ENCODE measurements around the gene PSMA8. TPM values are rescaled to one million over a fixed set of nuclear protein-coding genes. Genes with fewer than 3 reads are reported as not detected.
A peak's percentile ranks its signal among the peaks of the same experiment; 100 is the strongest.
"Not testable (repeated sequence)": the region's sequence is repeated elsewhere in the genome, so short reads cannot be mapped to it uniquely, and the experiment has no call there.

The PSMA8 gene
- total RNA-seq, 1 experiment from 2014 or later = not detected

GRCh38 chr18:26157326-26157725, 23.7 kb downstream of the PSMA8 start:
- DNase-seq (ENCODE audit: low read depth, low spot score) = peak; percentile 63
- in situ Hi-C loops (cut with HindIII; ENCODE audit: low pct_unique_long_range_greater_than_20kb, low sequenced_read_pairs) = no loop called here

GRCh38 chr18:26159353-26159752, 25.7 kb downstream of the PSMA8 start:
- in situ Hi-C loops (cut with HindIII; ENCODE audit: low pct_unique_long_range_greater_than_20kb, low sequenced_read_pairs) = no loop called here

GRCh38 chr18:26164571-26164970, 30.9 kb downstream of the PSMA8 start:
- in situ Hi-C loops (cut with HindIII; ENCODE audit: low pct_unique_long_range_greater_than_20kb, low sequenced_read_pairs) = no loop called here
- no peak for DNase-seq (ENCODE audit: low read depth, low spot score)

More at GRCh38 chr18:26159353-26159752, 25.7 kb downstream of the PSMA8 start:
- DNase-seq (ENCODE audit: low read depth, low spot score) = peak; percentile 33

GRCh38 chr18:26167592-26167991, 33.9 kb downstream of the PSMA8 start:
- DNase-seq (ENCODE audit: low read depth, low spot score); in situ Hi-C loops (cut with HindIII; ENCODE audit: low pct_unique_long_range_greater_than_20kb, low sequenced_read_pairs): not testable (repeated sequence)

- no peak for DNase-seq (ENCODE audit: low read depth, low spot score)
- in situ Hi-C loops (cut with HindIII; ENCODE audit: low pct_unique_long_range_greater_than_20kb, low sequenced_read_pairs) = no loop called here
These were observed 41.8 kb downstream of the PSMA8 start for GRCh38 chr18:26175481-26175880.

- in situ Hi-C loops (cut with HindIII; ENCODE audit: low pct_unique_long_range_greater_than_20kb, low sequenced_read_pairs) = no loop called here
- no peak for DNase-seq (ENCODE audit: low read depth, low spot score)
These were observed 42.5 kb downstream of the PSMA8 start for GRCh38 chr18:26176134-26176533.

- in situ Hi-C loops (cut with HindIII; ENCODE audit: low pct_unique_long_range_greater_than_20kb, low sequenced_read_pairs) = no loop called here
- no peak for DNase-seq (ENCODE audit: low read depth, low spot score)
These were observed 47.7 kb downstream of the PSMA8 start for GRCh38 chr18:26181343-26181826.

- in situ Hi-C loops (cut with HindIII; ENCODE audit: low pct_unique_long_range_greater_than_20kb, low sequenced_read_pairs) = no loop called here
- no peak for DNase-seq (ENCODE audit: low read depth, low spot score)
These were observed 49.9 kb downstream of the PSMA8 start for GRCh38 chr18:26183395-26184112.

- DNase-seq (ENCODE audit: low read depth, low spot score) = peak; percentile 52
- in situ Hi-C loops (cut with HindIII; ENCODE audit: low pct_unique_long_range_greater_than_20kb, low sequenced_read_pairs) = no loop called here
These were observed 51.6 kb downstream of the PSMA8 start for GRCh38 chr18:26185267-26185666.

GRCh38 chr18:26190506-26190905, 56.8 kb downstream of the PSMA8 start:
- no peak for DNase-seq (ENCODE audit: low read depth, low spot score)
- in situ Hi-C loops (cut with HindIII; ENCODE audit: low pct_unique_long_range_greater_than_20kb, low sequenced_read_pairs) = no loop called here

- in situ Hi-C loops (cut with HindIII; ENCODE audit: low pct_unique_long_range_greater_than_20kb, low sequenced_read_pairs) = no loop called here
- no peak for DNase-seq (ENCODE audit: low read depth, low spot score)
These were observed 58.6 kb downstream of the PSMA8 start for GRCh38 chr18:26192233-26192632.

GRCh38 chr18:26196605-26197004, 62.9 kb downstream of the PSMA8 start:
- in situ Hi-C loops (cut with HindIII; ENCODE audit: low pct_unique_long_range_greater_than_20kb, low sequenced_read_pairs) = no loop called here
- no peak for DNase-seq (ENCODE audit: low read depth, low spot score)

- DNase-seq (ENCODE audit: low read depth, low spot score); in situ Hi-C loops (cut with HindIII; ENCODE audit: low pct_unique_long_range_greater_than_20kb, low sequenced_read_pairs): not testable (repeated sequence)
These were observed 68.3 kb downstream of the PSMA8 start for GRCh38 chr18:26202001-26202400.

- in situ Hi-C loops (cut with HindIII; ENCODE audit: low pct_unique_long_range_greater_than_20kb, low sequenced_read_pairs) = no loop called here
- DNase-seq (ENCODE audit: low read depth, low spot score) = no peak
These were observed 71.6 kb downstream of the PSMA8 start for GRCh38 chr18:26205318-26205717.

- in situ Hi-C loops (cut with HindIII; ENCODE audit: low pct_unique_long_range_greater_than_20kb, low sequenced_read_pairs) = no loop called here
- DNase-seq (ENCODE audit: low read depth, low spot score) = no peak
These were observed 72.8 kb downstream of the PSMA8 start for GRCh38 chr18:26206488-26206887.

- no peak for DNase-seq (ENCODE audit: low read depth, low spot score)
- in situ Hi-C loops (cut with HindIII; ENCODE audit: low pct_unique_long_range_greater_than_20kb, low sequenced_read_pairs) = no loop called here
These were observed 74.3 kb downstream of the PSMA8 start for GRCh38 chr18:26207937-26208336.

GRCh38 chr18:26208977-26209376, 75.3 kb downstream of the PSMA8 start:
- no peak for DNase-seq (ENCODE audit: low read depth, low spot score)
- in situ Hi-C loops (cut with HindIII; ENCODE audit: low pct_unique_long_range_greater_than_20kb, low sequenced_read_pairs) = no loop called here

- in situ Hi-C loops (cut with HindIII; ENCODE audit: low pct_unique_long_range_greater_than_20kb, low sequenced_read_pairs) = no loop called here
- DNase-seq (ENCODE audit: low read depth, low spot score) = no peak
These were observed 76.5 kb downstream of the PSMA8 start for GRCh38 chr18:26210147-26210546.

GRCh38 chr18:26215247-26215970, 81.7 kb downstream of the PSMA8 start:
- in situ Hi-C loops (cut with HindIII; ENCODE audit: low pct_unique_long_range_greater_than_20kb, low sequenced_read_pairs) = no loop called here
- no peak for DNase-seq (ENCODE audit: low read depth, low spot score)
